ENCODE results near the gene ERRFI1.

DNA sequence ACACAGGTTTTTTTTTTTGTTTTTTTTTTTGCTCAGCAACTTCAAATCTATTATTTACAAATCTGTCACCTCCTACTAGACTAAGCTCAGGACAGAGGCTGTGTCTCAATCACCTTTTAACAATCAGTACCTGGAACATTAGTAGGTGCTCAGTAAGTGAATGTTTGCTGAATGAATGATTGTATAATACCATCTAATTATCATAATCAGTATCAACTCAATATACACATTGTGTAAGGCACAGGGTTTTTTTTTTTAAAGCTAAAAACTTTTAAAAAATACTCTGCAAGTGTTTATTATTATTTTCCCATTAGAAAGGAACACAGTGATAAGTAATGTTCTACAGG, 9.2 kb downstream of the ERRFI1 start:
- TF ChIP-seq GATA3 (IDR thresholded peaks at IDR 0.05; ENCODE audit: low read depth, low read length), result no peak
- TF ChIP-seq GATA2 (IDR thresholded peaks at IDR 0.05; ENCODE audit: low read depth, low read length), result no peak

All from SH-SY5Y (cell line).